Measurements from ENCODE around the gene LARGE1.

LARGE1 gene

DNA sequence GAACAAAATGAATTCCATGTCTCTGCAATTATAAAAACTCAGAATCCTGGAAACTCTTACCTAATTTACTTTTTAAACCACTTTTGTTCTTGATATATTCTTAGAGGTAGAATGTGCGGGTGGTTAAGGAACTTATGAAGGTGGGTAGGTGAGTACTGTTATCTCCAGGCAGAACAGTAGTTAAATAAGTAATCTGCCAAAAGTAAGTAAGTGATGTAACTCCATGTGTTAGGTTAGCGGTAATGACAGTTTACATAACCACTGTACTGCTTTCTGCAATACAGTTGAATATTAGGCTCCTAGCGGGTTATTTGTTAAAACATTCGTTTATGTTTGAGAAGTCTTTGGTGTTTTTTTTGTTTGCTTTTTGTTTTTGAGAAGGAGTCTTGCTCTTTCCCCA is 7.1 kb downstream of the LARGE1 start:
- no peak for DNase-seq (ENCODE audit: low spot score)

DNA sequence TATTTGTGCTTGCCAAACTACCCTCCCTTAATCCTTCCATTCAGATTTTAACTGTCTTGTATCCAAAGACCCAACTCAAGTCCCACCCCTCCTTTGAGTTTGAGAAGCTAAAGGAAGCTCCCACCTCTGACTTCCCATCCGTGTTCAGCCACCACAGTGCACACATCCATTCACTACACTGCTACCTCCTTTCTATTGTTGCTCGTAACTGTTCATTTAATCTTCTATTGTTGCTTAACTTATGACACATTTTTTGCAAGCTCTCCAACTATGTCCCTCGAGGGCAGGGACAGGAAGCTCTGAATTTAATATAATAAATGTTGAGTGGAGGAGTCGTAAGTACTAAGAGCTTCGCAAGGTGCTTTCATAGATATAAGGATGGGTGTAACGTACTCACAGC is 10.4 kb downstream of the LARGE1 start:
- no peak for DNase-seq (ENCODE audit: low spot score)

- DNase-seq (ENCODE audit: low spot score), result no peak
Measured at GRCh38 chr22:33909075-33909458, 11.2 kb downstream of the LARGE1 start.

GRCh38 chr22:33908171-33909074 is 11.9 kb downstream of the LARGE1 start:
- DNase-seq (ENCODE audit: low spot score), result no peak

DNA sequence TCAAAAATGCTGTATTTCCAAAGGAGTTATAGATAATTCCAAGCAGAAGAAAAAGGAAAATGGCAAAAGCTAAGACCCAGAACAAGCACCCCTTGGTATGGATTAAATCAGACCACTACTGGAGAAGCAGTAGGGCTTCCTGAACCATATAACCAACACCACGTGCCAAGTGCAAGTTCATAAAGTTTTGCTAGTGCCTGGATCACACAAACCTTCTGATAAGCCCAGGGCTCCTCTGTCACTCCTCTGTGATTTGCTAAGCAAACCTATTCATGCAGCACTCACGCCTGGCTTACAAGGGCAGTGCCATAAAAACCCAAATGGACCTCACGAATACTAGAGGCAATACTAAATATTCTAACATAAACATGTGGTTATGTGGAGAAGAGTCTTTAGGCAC is 13.3 kb downstream of the LARGE1 start:
- DNase-seq (ENCODE audit: low spot score), result no peak

DNA sequence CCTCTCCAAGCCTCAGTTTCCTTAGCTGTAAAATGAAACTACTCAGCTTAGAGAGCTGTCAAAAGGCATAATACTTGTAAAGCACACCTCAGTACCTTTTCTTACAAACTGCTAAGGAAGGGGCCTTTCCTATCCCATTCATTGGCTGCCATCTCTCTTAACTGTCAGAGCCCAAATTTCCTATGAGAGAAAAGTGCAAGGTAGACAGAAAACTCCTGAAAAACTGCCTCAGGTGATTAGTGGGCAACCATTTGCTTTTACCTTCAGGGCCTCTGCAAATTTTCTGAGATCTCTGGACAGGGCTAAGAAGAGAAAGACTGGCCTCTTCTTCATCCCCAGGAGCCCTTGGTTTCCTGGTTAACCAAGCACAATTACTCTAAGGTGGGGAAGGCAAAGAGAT is 13.8 kb downstream of the LARGE1 start:
- DNase-seq (ENCODE audit: low spot score), result no peak

- no peak for DNase-seq (ENCODE audit: low spot score)
Measured at GRCh38 chr22:33903012-33903411, 17.3 kb downstream of the LARGE1 start.

- DNase-seq (ENCODE audit: low spot score), result no peak
Measured at GRCh38 chr22:33902073-33902472, 18.2 kb downstream of the LARGE1 start.

DNA sequence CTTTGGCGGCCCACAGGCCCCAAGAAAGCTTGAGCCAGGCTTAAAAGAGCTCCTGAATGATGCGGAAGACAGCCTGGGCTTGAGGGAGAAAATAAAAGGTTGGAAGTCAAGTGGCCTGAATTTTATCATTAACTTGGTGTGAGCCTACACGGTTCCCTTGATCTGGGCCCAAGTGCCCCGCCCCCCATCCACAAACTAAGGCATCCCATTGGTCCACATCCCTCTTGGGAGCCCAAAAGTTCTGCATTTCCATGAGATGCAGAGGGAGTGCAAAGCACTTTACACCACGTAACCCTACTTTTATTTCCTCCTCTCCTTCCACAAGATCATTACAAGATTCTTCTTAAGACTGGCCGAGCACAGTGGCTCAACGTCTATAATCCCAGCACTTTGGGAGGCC is 22.2 kb downstream of the LARGE1 start:
- no peak for DNase-seq (ENCODE audit: low spot score)

- no peak for DNase-seq (ENCODE audit: low spot score)
Measured at GRCh38 chr22:33897448-33897835, 22.8 kb downstream of the LARGE1 start.

GRCh38 chr22:33896575-33897447 is 23.5 kb downstream of the LARGE1 start:
- DNase-seq (ENCODE audit: low spot score), result no peak

DNA sequence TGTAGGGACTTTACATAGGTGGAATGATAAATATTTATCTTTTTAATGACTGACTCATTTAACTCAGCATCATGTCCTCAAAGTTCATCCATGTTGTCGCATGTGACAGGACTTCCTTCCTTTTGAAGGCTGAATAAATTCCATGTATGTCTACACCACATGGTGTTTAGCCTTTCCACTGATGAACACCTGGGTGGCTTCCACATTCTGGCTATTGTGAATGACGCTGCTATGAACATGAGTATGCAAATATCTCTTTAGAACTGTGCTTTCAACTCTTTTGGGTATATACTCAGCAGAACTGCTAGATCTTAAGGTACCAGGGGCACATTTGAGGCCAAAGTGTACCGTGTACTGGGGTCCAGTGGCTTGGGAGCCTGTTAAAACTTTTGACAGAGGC is 24.1 kb downstream of the LARGE1 start:
- DNase-seq (ENCODE audit: low spot score), result no peak

DNA sequence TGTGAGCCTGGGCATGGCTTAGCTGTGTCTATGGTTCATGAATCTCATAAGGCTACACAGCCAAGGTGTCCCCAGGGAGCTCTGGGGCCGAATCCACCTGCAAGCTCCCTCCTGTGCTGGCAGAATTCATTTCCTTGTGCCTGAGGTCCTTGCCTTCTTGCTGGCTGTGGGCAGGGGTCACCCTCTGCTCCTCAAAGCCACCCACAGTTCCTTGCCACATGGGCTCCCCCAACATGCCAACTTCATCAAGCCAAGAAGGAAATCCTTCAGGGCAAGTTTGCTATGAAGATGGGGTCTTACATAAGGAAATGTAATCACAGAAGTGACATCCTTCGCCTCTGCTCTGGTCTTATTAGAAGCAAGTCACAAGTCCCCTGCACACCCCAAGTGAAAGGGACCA is 24.8 kb downstream of the LARGE1 start:
- DNase-seq (ENCODE audit: low spot score), result no peak

- no peak for DNase-seq (ENCODE audit: low spot score)
Measured at GRCh38 chr22:33894515-33894914, 25.8 kb downstream of the LARGE1 start.

GRCh38 chr22:33894036-33894435 is 26.2 kb downstream of the LARGE1 start:
- no peak for DNase-seq (ENCODE audit: low spot score)

DNA sequence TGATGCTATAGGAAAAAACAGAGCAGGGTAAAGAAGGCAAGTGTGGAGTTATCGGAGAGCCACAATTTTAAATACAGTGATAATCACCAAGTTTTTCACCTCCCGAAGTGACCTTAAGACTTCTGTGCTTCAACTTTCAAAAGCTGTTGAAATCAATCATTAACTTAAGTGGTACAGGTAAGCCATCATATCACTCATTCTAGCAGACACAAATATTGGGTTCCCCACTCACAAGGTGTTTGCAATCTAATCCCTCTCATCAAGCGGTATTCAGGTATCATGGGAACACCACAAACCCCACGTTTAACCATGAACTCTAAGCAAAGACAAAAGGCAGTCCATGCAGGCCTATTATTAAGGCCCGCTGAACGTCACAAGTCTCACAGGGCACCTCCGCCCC is 26.8 kb downstream of the LARGE1 start:
- no peak for DNase-seq (ENCODE audit: low spot score)

DNA sequence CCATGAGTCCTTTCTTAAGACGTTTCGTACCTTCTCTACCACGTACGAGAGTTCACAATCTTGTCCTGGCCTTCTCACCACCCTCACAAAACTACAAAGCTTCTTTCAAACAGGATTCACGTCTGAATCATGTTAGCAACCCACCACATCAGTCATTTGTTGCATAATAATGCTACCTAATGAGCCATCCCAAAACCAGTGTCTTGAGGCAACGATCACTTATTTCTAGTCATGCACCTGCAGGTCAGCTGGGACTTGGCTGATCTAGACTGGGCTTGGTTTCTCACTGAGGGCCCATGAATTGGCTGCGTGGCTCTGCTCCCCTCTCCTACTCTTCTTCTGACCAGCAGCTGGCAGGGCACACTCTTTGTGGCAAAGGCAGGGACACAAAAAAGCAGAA is 28.3 kb downstream of the LARGE1 start:
- DNase-seq (ENCODE audit: low spot score), result no peak

GRCh38 chr22:33891455-33891854 is 28.8 kb downstream of the LARGE1 start:
- DNase-seq (ENCODE audit: low spot score), result no peak

DNA sequence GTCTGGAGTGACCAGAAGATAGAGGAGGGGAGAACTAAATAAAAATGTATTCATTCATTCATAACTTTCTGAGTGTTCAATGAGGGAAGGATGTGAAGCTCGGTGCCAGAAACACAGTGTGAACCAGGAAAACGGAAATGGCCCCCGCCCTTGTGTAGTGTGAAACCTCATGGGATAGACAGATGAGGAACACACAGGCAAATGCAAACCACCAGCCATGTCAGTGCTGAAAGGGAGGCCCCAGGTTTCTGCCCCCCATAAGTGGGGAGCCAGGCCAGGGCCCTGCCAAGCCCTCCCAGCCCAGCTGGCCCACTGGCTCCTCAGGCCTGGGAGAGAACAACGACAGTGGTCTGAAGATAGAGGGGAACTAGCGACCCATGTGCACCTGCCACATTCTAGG is 30.5 kb downstream of the LARGE1 start:
- no peak for DNase-seq (ENCODE audit: low spot score)

GRCh38 chr22:33888821-33889220 is 31.5 kb downstream of the LARGE1 start:
- DNase-seq (ENCODE audit: low spot score), result no peak

GRCh38 chr22:33887173-33887572 is 33.1 kb downstream of the LARGE1 start:
- DNase-seq (ENCODE audit: low spot score), result no peak

DNA sequence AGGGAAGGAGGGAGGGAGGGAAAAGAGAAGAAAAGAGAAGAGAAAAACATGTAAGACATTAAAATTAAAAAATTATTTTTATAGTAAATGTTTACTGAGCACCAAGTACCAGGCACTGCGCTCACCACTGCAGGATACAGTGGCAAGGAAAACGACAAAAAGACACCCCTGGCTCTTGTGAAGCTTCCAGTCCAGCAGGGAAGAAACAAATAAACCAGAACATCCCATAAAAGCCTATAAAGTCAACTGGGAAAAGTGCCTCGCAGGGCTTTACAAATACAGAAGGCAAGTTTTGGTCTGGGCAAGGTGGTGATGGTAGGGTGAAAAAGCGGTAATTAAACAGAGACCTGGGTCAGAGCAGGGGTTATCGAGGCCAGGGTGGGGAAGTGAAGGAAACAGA is 33.6 kb downstream of the LARGE1 start:
- DNase-seq (ENCODE audit: low spot score), result no peak

DNA sequence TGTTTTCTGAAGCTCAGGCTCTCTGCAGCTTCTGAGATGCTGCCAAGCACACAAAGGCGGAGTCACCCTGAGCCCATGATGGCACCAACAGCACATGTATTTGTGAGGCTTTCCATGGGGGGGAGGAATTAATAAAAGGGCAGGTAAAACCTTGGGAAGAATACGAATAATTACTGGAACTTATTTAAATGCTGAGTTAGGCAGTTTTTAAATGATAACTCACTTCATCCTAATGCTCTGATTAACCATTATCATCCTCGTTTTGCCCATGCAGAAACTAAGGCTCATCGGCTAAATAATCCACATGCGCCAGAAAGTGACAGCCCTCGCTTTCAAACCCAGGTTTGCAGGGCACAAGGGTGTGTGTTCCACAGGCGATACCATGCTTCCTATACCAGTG is 35.4 kb downstream of the LARGE1 start:
- DNase-seq (ENCODE audit: low spot score), result no peak
